HG03064 (cell line): ENCODE measurements around the gene RASSF6.
A peak's percentile ranks its signal among the peaks of the same experiment; 100 is the strongest.
"Not testable (repeated sequence)": the region's sequence is repeated elsewhere in the genome, so short reads cannot be mapped to it uniquely, and the experiment has no call there.

Experiments
- ATAC-seq: cut with Tn5 transposase; IDR thresholded peaks from one replicate; pipeline ENCODE4 v1.9.1; 2021; ENCODE audit warnings: low read depth; ENCODE audit not compliant: unreplicated experiment

Gene RASSF6

GRCh38 chr4:73620115-73620792, at the start of gene RASSF6:
Gene RASSF6 (minus strand): TSS chr4:73620436. CDS start chr4:73611795, 8,641 bp downstream.
- ATAC-seq, result peak; percentile 85

- no peak for ATAC-seq
These were observed 49.4 kb upstream of the RASSF6 start for GRCh38 chr4:73669410-73670183.

- no peak for ATAC-seq
These were observed 48.6 kb upstream of the RASSF6 start for GRCh38 chr4:73668782-73669201.

DNA sequence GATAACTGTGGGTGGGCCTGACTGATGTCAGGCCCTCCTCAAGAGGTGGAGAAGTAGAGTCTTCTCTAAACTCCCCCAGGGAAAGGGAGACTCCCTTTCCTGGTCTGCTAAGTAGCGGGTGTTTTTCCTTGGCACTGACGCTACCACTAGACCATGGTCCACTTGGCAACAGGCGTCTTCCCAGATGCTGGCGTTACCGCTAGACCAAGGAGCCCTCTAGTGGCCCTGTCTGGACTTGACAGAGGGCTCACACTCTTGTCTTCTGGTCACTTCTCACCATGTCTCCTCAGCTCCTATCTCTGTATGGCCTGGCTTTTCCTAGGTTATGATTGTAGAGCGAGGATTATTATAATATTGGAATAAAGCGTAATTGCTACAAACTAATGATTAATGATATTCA, 45.7 kb upstream of the RASSF6 start:
- ATAC-seq, result not testable (repeated sequence)

DNA sequence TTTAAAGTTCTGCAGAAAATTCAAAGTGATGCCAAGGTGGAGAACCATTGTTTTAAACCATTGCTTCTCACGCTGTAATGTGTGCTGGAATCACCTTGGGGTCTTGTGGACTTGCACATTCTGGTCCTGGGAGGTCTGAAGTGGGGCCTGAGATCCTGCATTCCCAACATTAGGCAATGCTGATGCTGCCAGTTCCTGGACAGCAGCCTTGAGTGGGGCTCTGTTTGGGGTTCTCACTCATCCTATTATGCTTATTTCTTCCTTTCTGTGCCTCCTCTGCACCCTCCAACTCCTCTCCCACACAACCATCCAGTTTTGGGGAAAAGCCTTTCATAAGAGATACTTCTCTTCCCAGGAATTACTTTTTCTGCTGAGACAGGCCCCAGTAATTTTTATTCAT, 44.2 kb upstream of the RASSF6 start:
- ATAC-seq, result no peak

DNA sequence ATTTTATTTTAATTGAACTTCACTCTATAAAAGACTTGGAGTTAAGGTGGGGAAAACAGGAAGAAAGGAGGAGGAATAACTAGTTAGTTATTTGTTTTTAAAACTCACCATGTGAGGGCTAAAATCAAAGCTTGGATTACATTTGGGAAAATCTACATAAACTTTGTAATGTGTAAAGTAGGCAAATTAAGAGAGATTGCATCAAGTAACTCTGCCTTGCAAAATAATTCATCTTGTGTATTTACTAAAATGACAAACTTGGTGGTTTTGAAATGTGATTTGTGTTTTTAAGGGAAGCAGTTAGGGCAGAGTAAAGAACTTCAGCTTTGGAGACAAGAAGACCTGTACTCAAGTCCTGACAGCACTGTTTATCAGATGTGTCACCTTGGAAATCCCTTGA, 43.3 kb upstream of the RASSF6 start:
- ATAC-seq, result no peak

- ATAC-seq, result peak; percentile 78
These were observed 42.7 kb upstream of the RASSF6 start for GRCh38 chr4:73662709-73663546.

DNA sequence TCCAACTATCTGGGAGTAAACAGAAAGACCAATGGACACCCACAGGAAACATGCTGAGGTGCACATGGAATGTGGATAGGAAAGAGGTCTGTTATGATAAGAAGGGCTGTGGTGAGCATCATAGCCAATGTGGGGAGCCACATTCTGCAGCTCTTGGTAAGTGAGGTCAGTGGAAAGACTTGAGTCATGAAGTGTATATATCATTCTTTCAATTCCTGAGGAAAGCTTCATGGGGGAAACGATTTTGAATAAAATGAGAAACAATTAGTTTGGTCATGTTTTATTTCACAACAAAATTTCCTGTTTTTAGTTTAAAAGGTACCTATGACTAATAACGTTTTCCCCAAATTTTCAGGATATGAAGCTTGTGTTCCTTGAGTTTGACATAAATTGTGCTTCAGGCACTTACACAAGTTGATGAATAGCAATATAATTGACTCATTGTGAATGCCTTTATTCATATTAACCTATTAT, 41.4 kb upstream of the RASSF6 start:
- no peak for ATAC-seq

DNA sequence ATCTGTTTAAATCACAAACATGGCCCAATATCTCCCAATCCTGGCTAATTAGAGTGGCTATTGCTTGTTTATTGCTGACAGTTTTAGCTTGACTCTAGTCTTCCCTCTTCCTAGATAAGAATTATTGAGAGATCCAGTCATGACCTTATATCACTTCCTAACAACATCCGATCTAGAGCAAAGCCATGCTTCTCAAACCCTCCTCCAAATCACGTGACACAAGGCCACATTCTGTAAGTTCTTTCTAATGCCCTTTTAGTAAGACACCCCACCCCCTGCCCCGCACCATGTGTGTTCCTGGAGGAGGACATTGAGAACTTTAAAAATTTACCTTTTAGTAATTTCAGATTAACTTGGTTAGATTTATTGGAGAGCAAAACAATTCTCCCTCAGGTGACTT, 40.6 kb upstream of the RASSF6 start:
- no peak for ATAC-seq

DNA sequence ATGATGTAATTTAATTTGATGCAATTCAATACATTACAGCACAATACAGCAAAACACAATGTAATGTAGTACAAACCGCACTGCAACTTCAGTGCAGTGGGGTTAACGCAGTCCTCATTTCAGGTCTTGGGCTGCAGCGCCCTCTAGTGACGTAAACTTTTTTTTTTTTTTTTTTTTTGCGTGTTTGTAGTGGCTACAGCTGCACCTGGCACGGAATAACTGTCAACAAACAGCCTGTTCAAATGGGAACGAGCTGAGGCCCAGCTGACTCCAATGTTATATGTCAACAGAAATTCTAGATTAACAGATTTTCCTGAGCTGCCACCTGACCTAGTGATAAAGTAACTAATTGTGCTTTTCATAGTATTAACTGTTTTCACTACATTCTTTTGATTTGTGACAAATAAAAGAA, 33.5 kb upstream of the RASSF6 start:
- ATAC-seq, result no peak

GRCh38 chr4:73650250-73650649, 30.0 kb upstream of the RASSF6 start:
- no peak for ATAC-seq

DNA sequence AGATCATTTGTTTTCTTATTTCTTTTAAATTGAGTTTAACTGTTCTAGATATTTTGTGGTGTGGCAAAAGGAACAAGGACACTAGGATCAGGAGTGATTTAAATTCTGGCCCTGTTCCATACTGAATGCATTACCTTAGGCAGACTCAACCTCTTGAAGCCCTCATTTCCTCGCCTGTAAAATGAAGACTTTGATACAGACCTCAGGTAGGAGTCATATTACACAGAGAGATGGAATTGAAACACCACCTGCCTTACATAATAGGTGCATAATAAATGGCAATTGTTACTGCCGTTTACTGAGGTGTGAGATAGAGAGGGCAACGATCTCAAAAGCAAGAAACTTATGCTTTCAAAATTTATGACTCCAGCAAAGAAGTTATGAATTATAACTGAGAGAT, 28.2 kb upstream of the RASSF6 start:
- ATAC-seq, result no peak

- no peak for ATAC-seq
These were observed 25.9 kb upstream of the RASSF6 start for GRCh38 chr4:73646117-73646516.

GRCh38 chr4:73631565-73632226, 11.5 kb upstream of the RASSF6 start:
- no peak for ATAC-seq

DNA sequence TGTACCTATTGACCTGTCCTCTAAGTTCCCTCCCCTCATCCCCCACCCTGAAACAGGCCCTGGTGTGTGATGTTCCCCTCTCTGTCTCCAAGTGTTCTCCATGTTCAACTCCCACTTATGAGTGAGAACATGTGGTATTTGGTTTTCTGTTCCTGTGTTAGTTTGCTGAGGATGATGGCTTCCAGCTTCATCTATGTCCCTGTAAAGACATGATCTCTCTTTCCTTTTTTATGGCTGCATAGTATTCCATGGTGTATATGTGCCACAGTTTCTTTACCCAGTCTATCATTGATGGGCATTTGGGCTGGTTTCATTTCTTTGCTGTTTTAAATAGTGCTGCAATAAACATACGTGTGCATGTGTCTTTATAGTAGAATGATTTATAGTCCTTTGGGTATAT, 8.6 kb upstream of the RASSF6 start:
- not testable (repeated sequence) for ATAC-seq

- ATAC-seq, result no peak
These were observed 1.1 kb upstream of the RASSF6 start for GRCh38 chr4:73621357-73621756.

DNA sequence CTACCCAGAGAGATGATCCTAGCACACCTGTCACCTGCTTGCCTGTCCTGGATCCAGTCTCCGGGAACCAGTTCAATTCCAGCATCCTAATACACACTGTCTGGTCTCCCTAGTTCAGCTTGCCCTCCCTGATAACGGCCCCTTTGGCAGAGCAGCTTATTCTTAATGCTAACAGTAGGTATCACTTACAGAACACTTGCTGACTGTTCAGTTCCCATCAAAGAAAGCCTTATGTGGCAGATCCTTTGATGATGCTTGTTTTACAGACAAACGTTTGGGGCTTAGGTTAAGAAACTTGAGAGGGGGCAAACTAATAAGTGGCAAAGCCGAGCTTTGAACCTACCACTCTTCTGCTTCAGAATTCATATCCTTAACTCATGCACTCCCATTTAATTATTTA, 890 bp downstream of the RASSF6 start:
- no peak for ATAC-seq

DNA sequence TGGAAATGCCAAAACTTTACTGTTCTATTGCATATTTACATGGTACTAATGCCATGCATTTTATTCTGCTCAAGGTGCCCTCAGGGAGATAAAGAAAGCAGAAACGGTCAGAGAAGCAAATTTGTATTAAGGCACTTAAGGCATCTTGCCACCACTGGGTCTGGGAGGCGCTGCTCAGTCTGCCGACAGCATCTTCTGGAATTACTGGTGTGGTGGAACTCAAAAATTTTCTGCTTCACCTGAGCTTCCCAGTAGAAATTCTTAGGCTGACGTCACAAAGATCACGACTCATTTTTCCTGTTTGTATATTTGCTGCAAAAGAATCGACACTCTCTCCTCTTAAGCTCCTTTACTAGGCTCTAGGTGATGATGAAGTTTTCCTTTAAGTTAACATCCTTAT, 3.0 kb downstream of the RASSF6 start:
- no peak for ATAC-seq

- ATAC-seq, result no peak
These were observed 4.6 kb downstream of the RASSF6 start for GRCh38 chr4:73615613-73616012.

DNA sequence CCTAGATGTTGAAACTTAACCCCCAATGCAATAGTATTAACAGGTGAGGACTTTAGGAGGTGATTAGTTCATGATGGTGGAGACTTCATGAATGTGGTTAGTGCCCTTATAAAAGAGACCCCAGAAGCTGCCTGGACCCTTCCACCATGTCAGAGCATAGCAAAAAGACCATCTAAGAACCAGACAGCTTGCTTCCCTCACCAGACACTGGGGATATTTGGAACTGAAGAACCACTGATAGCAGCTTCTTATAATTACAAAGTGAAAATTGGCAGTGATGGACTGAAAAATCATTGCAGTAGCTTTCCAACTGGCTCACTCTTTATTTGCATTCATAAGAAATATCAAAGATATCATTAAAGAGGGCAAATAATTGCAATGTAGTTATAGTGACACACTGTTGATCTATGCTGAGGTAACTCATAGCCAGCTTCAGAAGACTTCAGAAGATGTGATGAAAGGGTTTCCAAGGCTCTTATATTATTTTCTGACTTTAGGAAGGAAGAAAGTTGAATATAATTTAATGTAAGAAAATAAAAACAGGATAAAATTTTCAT, 5.8 kb downstream of the RASSF6 start:
- no peak for ATAC-seq
